Astrocyte (in vitro differentiated cells and primary cell): Measurements from ENCODE around the gene SLC25A26.

Experiments
- EZH2 ChIP-seq: IDR thresholded peaks from 2 replicates; pipeline ENCODE4 v1.6.1; 2012; ENCODE audit warnings: mild to moderate bottlenecking, low read length, inconsistent platforms; ENCODE audit not compliant: insufficient read depth
- TF ChIP-seq, protein P1 (sequence below): IDR thresholded peaks from 2 replicates; pipeline ENCODE4 v1.5.1; 2011; ENCODE audit warnings: low read depth, mild to moderate bottlenecking, inconsistent platforms, low read length, moderate library complexity; ENCODE audit not compliant: insufficient read depth

DNA sequence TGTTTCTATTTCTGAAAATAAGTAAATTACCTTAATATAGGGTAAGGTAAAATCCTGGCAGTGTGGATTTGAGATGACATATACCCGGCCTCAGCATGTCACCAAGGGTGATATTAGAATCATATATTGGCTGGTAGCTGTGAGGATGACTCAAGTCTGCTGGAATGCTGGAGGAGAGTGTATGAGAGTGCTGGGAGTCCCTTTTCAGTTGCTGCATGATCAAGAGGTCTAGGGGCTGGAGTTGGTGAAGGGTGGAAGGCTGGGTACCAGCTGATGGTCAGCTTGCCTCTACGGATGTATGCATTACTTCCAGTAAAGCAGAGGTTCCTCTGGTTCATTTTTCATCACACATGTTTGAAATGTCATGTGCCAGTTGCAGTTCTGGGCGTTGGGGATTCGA is 40.6 kb downstream of the SLC25A26 start:
- TF ChIP-seq, protein P1, sequence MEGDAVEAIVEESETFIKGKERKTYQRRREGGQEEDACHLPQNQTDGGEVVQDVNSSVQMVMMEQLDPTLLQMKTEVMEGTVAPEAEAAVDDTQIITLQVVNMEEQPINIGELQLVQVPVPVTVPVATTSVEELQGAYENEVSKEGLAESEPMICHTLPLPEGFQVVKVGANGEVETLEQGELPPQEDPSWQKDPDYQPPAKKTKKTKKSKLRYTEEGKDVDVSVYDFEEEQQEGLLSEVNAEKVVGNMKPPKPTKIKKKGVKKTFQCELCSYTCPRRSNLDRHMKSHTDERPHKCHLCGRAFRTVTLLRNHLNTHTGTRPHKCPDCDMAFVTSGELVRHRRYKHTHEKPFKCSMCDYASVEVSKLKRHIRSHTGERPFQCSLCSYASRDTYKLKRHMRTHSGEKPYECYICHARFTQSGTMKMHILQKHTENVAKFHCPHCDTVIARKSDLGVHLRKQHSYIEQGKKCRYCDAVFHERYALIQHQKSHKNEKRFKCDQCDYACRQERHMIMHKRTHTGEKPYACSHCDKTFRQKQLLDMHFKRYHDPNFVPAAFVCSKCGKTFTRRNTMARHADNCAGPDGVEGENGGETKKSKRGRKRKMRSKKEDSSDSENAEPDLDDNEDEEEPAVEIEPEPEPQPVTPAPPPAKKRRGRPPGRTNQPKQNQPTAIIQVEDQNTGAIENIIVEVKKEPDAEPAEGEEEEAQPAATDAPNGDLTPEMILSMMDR: no peak
- TF ChIP-seq EZH2: no peak
